ENCODE results near the gene VPS18.

The VPS18 gene

DNA sequence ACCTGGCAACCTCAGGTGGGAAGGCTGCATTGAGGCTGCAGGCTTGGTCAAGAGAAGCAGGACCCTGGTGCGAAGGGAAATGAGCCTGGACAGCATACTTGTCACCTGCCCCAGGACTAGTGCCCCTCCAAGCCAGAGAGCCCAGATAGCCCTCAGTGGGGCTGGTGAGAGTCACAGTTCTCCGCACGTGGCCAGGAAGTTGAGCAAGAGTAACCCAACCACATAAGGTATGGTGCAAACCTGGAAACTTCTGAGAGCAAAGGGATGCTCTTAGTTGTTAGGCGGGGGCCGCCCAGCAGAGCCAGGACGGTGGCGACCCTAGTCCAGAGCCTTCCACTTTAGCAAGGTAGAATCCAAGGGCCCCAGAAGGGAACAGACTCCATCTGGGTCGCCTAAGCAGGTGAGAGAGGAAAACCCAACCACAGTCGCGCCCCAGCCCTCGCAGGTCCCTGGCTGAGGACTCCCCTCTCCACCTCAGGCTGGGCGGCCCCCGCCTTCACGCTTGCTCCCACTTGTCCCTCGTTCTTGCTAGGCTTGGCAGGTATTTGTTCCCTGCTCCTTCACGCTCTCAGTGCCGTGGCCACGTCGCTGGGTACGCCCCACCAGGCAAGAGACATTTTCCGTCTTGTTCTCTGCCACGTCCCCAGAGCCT is 1.1 kb upstream of the VPS18 start:
- no peak overlapping the region; the same call in 1 of the 2 replicates for H3K27ac ChIP-seq
- TF ChIP-seq ZFX (IDR thresholded peaks at IDR 0.05) = no peak
- TF ChIP-seq, protein P1, sequence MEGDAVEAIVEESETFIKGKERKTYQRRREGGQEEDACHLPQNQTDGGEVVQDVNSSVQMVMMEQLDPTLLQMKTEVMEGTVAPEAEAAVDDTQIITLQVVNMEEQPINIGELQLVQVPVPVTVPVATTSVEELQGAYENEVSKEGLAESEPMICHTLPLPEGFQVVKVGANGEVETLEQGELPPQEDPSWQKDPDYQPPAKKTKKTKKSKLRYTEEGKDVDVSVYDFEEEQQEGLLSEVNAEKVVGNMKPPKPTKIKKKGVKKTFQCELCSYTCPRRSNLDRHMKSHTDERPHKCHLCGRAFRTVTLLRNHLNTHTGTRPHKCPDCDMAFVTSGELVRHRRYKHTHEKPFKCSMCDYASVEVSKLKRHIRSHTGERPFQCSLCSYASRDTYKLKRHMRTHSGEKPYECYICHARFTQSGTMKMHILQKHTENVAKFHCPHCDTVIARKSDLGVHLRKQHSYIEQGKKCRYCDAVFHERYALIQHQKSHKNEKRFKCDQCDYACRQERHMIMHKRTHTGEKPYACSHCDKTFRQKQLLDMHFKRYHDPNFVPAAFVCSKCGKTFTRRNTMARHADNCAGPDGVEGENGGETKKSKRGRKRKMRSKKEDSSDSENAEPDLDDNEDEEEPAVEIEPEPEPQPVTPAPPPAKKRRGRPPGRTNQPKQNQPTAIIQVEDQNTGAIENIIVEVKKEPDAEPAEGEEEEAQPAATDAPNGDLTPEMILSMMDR (conservative IDR thresholded peaks at IDR 0.05) = no peak

DNA sequence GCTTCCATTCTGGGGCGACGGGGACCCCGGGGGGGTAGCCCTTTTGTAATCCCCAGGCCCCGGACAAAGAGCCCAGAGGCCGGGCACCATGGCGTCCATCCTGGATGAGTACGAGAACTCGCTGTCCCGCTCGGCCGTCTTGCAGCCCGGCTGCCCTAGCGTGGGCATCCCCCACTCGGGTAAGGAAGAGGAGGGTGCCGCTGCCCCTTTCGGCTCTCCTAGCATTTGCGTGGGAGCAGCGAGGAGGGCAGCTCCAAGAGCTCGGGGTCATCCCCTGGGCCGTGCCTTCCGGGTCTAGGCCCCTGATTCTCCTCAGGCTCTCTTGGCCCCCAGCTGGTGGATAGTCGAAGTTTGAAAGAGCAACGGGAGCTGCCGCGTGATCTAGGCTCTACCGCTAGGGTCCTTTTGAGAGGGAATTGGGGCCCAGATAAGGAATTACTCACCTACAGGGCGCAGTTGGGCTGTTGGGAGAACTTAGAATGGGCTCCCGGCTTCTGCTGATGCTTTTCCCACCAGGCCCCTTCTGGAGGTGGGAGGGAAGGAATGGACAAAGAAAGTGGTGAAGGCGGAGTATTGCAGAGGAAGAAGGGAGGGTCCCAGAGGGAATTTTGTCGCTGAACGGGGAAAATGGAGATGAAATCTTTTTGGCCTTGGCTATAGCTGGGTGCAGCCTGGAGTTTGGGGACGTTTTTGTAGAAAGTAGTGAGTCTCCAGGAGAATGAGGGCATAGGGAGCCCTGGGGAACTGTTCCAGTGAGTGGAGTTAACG is 615 bp downstream of the VPS18 start:
- peak overlapping the region; percentile 85 for H3K27ac ChIP-seq
- peak; percentile 80; the same call in 1 of the 2 replicates for TF ChIP-seq ZFX (IDR thresholded peaks at IDR 0.05)
- TF ChIP-seq, protein P1 (conservative IDR thresholded peaks at IDR 0.05) = peak; percentile 4; the same call in 1 of the 2 replicates

DNA sequence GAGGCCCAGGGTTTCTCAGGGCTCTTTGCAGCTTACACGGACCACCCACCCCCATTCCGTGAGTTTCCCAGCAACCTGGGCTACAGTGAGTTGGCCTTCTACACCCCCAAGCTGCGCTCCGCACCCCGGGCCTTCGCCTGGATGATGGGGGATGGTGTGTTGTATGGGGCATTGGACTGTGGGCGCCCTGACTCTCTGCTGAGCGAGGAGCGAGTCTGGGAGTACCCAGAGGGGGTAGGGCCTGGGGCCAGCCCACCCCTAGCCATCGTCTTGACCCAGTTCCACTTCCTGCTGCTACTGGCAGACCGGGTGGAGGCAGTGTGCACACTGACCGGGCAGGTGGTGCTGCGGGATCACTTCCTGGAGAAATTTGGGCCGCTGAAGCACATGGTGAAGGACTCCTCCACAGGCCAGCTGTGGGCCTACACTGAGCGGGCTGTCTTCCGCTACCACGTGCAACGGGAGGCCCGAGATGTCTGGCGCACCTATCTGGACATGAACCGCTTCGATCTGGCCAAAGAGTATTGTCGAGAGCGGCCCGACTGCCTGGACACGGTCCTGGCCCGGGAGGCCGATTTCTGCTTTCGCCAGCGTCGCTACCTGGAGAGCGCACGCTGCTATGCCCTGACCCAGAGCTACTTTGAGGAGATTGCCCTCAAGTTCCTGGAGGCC is 5.4 kb downstream of the VPS18 start:
- TF ChIP-seq, protein P1 (conservative IDR thresholded peaks at IDR 0.05) = no peak
- TF ChIP-seq ZFX (IDR thresholded peaks at IDR 0.05) = no peak
- H3K27ac ChIP-seq = no peak overlapping the region

DNA sequence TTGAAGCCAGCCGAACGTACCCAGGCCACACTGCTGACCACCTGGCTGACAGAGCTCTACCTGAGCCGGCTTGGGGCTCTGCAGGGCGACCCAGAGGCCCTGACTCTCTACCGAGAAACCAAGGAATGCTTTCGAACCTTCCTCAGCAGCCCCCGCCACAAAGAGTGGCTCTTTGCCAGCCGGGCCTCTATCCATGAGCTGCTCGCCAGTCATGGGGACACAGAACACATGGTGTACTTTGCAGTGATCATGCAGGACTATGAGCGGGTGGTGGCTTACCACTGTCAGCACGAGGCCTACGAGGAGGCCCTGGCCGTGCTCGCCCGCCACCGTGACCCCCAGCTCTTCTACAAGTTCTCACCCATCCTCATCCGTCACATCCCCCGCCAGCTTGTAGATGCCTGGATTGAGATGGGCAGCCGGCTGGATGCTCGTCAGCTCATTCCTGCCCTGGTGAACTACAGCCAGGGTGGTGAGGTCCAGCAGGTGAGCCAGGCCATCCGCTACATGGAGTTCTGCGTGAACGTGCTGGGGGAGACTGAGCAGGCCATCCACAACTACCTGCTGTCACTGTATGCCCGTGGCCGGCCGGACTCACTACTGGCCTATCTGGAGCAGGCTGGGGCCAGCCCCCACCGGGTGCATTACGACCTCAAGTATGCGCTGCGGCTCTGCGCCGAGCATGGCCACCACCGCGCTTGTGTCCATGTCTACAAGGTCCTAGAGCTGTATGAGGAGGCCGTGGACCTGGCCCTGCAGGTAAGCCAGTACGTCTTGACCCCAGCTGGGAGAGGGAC is 6.2 kb downstream of the VPS18 start:
- no peak for TF ChIP-seq ZFX (IDR thresholded peaks at IDR 0.05)
- TF ChIP-seq, protein P1 (conservative IDR thresholded peaks at IDR 0.05) = no peak
- no peak overlapping the region for H3K27ac ChIP-seq

DNA sequence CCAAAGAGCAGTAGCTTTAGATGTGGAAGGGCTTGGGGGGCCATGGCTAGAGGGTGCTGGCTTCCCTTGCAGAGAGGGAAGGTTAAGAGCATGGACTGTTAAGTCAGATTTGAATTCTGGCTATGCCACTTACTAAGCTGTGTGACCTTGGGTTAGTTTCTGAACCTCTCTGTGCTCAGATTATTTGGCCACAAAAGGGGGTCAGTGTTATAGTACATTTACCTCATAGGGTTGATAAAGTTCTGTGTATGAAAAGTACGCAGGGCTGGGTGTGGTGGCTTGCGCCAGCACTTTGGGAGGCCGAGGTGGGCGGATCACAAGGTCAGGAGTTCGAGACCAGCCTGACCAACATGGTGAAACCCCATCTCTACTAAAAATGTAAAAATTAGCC is 6.8 kb downstream of the VPS18 start:
- no peak overlapping the region for H3K27ac ChIP-seq
- TF ChIP-seq, protein P1 (conservative IDR thresholded peaks at IDR 0.05) = no peak
- no peak for TF ChIP-seq ZFX (IDR thresholded peaks at IDR 0.05)

DNA sequence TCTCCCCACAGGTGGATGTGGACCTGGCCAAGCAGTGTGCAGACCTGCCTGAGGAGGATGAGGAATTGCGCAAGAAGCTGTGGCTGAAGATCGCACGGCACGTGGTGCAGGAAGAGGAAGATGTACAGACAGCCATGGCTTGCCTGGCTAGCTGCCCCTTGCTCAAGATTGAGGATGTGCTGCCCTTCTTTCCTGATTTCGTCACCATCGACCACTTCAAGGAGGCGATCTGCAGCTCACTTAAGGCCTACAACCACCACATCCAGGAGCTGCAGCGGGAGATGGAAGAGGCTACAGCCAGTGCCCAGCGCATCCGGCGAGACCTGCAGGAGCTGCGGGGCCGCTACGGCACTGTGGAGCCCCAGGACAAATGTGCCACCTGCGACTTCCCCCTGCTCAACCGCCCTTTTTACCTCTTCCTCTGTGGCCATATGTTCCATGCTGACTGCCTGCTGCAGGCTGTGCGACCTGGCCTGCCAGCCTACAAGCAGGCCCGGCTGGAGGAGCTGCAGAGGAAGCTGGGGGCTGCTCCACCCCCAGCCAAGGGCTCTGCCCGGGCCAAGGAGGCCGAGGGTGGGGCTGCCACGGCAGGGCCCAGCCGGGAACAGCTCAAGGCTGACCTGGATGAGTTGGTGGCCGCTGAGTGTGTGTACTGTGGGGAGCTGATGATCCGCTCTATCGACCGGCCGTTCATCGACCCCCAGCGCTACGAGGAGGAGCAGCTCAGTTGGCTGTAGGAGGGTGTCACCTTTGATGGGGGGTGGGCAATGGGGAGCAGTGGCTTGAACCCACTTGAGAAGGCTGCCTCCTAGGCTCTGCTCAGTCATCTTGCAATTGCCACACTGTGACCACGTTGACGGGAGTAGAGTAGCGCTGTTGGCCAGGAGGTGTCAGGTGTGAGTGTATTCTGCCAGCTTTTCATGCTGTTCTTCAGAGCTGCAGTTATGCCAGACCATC is 8.6 kb downstream of the VPS18 start:
- peak overlapping the region; percentile 11 for H3K27ac ChIP-seq
- TF ChIP-seq, protein P1 (conservative IDR thresholded peaks at IDR 0.05) = no peak
- TF ChIP-seq ZFX (IDR thresholded peaks at IDR 0.05) = no peak

Data from C4-2B (cell line).